Fibroblast of mammary gland (primary cell): ENCODE data around the gene TSPAN31.

Source experiments
- DNase-seq: peaks from one replicate; pipeline ENCODE4 v3.0.0-alpha.2; 2010; ENCODE audit warnings: low read depth
- H3K4me3 ChIP-seq: 2 replicates; pipeline ENCODE4 v1.5.1; 2011; ENCODE audit warnings: low read depth, mild to moderate bottlenecking, low read length, moderate library complexity; ENCODE audit not compliant: control insufficient read depth
- TF ChIP-seq, protein P1 (sequence below): conservative IDR thresholded peaks from 2 replicates; pipeline ENCODE4 v1.5.1; 2011; ENCODE audit warnings: low read depth, low read length, inconsistent platforms; ENCODE audit not compliant: control insufficient read depth, insufficient read depth

Gene TSPAN31

DNA sequence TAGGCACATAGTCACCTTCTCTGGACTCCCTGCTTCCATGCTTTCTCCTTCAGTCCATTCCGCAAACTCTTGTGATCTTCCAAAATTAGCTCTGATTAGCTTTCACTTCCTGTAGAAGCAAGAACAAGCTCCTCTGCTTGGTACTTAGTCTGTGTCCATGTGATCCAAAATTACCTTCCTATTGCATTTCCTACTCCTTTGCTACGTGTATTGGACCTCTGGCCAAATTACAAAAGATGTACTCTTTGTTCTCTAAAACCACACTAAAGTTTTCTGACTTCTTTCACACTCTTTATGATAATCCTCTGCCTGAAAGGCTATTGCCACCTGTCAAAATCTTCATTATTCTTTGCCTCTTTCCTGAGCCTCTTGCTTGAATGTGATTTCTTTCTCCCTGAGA is 37.0 kb downstream of the TSPAN31 start:
- TF ChIP-seq, protein P1, sequence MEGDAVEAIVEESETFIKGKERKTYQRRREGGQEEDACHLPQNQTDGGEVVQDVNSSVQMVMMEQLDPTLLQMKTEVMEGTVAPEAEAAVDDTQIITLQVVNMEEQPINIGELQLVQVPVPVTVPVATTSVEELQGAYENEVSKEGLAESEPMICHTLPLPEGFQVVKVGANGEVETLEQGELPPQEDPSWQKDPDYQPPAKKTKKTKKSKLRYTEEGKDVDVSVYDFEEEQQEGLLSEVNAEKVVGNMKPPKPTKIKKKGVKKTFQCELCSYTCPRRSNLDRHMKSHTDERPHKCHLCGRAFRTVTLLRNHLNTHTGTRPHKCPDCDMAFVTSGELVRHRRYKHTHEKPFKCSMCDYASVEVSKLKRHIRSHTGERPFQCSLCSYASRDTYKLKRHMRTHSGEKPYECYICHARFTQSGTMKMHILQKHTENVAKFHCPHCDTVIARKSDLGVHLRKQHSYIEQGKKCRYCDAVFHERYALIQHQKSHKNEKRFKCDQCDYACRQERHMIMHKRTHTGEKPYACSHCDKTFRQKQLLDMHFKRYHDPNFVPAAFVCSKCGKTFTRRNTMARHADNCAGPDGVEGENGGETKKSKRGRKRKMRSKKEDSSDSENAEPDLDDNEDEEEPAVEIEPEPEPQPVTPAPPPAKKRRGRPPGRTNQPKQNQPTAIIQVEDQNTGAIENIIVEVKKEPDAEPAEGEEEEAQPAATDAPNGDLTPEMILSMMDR: no peak
- no peak for DNase-seq
- H3K4me3 ChIP-seq: no peak overlapping the region

DNA sequence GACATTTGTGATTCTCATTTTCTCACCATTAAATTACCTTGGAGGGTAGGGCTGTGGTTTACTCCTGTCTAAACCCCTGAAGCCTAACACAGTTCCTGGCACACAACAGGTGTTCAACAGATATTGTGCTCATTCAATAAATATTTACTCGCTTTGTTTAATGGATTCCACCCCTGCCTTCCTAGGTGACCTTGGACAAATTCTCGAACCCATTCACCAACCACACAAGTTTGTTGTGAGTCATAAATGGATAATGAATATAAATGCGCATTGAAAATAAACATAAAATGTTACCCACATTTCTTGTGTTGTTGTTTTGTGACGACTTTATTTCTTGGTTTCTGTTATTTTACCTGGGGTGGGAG is 37.4 kb downstream of the TSPAN31 start:
- no peak for DNase-seq
- peak overlapping the region; percentile 100 for H3K4me3 ChIP-seq
- TF ChIP-seq, protein P1: no peak

DNA sequence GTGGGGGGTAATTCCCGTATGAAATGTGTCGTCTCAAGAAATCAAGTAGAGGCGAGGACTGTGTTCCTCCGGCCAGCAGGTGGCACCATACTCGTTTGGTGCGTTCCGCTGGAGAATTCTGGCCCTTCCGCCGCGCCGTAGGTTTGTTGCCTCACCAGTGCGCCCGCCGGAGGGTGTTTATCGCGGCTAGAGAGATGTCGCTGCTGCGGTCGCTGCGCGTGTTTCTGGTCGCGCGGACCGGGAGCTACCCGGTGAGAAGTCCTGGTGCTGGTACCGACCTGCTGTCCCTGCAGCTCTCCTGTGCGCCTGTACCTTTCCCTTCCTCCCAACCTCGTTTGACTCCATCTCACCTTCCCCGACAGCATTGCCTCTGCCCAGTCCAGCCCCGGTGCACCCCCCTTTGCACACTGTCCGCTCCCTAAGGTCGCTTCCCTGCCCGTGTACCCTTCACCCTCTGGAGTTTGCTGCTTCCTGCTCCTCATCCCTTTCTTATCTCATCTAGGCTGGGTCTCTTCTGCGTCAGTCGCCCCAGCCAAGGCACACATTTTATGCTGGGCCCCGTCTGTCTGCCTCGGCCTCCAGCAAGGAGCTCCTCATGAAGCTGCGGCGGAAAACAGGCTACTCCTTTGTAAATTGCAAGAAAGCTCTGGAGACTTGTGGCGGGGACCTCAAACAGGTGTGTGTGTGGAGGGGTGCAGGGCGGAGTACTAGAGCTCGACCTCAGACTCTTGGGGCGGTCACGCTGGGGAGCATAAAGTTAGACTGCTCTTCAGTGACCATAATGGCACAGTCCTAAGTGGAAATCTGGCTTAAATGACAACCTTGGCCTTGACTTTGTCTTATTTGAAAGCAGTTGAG is 38.0 kb downstream of the TSPAN31 start, which contains the start of gene TSFM:
TSFM (plus strand) TSS at position 180 of the 858 bp plus-strand sequence; CDS start at position 195, 15 bp downstream.
- TF ChIP-seq, protein P1: peak; percentile 82
- DNase-seq: peak; percentile 93

DNA sequence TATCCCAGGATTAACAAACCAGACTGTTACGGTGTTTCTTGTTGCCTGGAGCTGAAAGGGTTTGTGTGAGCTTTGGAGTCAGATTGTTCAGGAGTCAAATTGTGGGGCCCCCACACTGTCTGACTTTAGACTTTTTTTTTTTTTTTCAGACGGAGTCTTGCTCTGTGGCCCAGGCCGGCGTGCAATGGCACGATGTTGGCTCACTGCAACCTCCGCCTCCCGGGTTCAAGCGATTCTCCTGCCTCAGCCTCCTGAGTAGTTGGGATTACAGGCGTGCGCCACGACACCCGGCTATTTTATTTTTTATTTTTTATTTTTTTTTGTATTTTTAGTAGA is 38.6 kb downstream of the TSPAN31 start:
- TF ChIP-seq, protein P1: no peak
- H3K4me3 ChIP-seq: peak overlapping the region; percentile 100
- DNase-seq: no peak

More for the DNA sequence above, 38.0 kb downstream of the TSPAN31 start, which contains the start of gene TSFM:
- H3K4me3 ChIP-seq: peak within 1 kb of the TSS; percentile 100

DNA sequence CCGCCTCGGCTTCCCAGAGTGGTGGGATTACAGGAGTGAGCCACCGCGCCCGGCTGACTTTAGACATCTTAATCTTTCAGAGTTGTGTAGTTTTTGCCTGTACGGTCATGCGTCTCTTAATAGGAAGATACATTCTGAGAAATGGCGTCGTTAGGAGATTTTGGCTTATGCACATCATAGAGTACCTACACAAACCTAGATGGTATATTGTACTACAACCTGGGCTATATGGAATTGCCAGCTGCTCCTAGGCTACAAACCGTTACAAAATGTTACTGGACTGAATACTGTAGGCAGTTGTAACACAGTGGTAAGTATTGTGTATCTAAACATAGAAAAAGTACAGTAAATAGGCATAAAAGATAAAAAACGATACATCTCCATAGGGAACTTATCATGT is 39.0 kb downstream of the TSPAN31 start:
- H3K4me3 ChIP-seq: no peak overlapping the region
- DNase-seq: no peak
- TF ChIP-seq, protein P1: no peak

DNA sequence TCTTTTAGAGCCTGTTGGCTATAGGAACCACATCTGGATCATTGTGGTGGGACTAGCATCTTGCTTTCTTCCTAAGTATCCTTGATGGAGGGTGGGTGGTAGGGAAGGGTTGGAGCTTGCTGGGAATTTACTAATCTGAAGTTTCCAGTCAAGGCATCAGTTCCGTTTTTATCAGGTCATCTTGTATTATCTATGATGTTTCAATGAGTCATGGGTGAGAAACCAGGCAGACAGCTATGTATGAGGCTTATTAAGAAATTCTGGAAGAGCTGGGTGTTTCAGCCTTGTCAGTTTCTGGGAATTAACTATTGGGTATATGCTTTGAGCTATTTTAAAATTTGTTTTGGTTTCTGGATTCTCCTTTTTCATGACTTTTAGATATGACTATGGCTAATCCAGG is 49.1 kb downstream of the TSPAN31 start:
- TF ChIP-seq, protein P1: no peak
- peak; percentile 89 for DNase-seq
- no peak overlapping the region for H3K4me3 ChIP-seq
